IMR-90 (cell line): Measurements from ENCODE around the gene PTGDS. TPM values are rescaled to one million over a fixed set of nuclear protein-coding genes. Genes with fewer than 3 reads are reported as not detected.

Source experiments
- ATAC-seq: fragments of 200-7000 bp; cut with Tn5 transposase; 2 replicates; pipeline ENCODE4 v1.9.1; 2020; ENCODE audit warnings: low read depth, mild to moderate bottlenecking, moderate library complexity
- BruUV-seq: library from RNA; stranded (reverse); fragments of 400-500 nt; replicated peaks from 2 replicates; lab custom pipeline; 2021; lab: Mats Ljungman, UMichigan
- CTCF ChIA-PET: fragments of 300-600 bp; formaldehyde crosslinking; extraction: SDS; loops from one replicate; lab custom pipeline; 2021; ENCODE audit warnings: antibody characterized with exemption; lab: Yijun Ruan, JAX
- POLR2A ChIA-PET: fragments of 300-600 bp; sonication (Branson Sonifier 250); formaldehyde crosslinking; loops from one replicate; lab custom pipeline; 2022; ENCODE audit warnings: antibody characterized with exemption; ENCODE audit not compliant: unreplicated experiment; lab: Charles Lee
- DNase-seq: peaks from one replicate; pipeline ENCODE4 v3.0.0; 2013
- H2AFZ ChIP-seq: replicated peaks from 2 replicates; pipeline ENCODE3; 2013; ENCODE audit warnings: low read length, mild to moderate bottlenecking; ENCODE audit not compliant: poor library complexity
- H2AK5ac ChIP-seq: 2 replicates; pipeline ENCODE4 v1.6.1; 2013; ENCODE audit warnings: low read depth, low read length, inconsistent platforms
- H2AK9ac ChIP-seq: replicated peaks from 2 replicates; pipeline ENCODE3; 2013; ENCODE audit warnings: mild to moderate bottlenecking, low read depth, low read length, moderate library complexity; ENCODE audit not compliant: poor library complexity
- H2BK120ac ChIP-seq: 2 replicates; pipeline ENCODE4 v1.6.1; 2013; ENCODE audit warnings: low read depth, low read length, inconsistent platforms
- H2BK15ac ChIP-seq: 3 replicates; pipeline ENCODE4 v1.6.1; 2013; ENCODE audit warnings: low read depth, low read length, inconsistent platforms
- H2BK20ac ChIP-seq: 2 replicates; pipeline ENCODE4 v1.6.1; 2013; ENCODE audit warnings: low read depth, mild to moderate bottlenecking, inconsistent platforms, low read length, moderate library complexity
- H2BK5ac ChIP-seq: 2 replicates; pipeline ENCODE4 v1.6.1; 2013; ENCODE audit warnings: mild to moderate bottlenecking, low read depth, low read length, inconsistent platforms; ENCODE audit not compliant: poor library complexity, severe bottlenecking
- H3K14ac ChIP-seq: replicated peaks from 2 replicates; pipeline ENCODE4 v1.6.1; 2013; ENCODE audit warnings: low read depth, low read length, inconsistent platforms
- H3K18ac ChIP-seq: 2 replicates; pipeline ENCODE4 v1.6.1; 2013; ENCODE audit warnings: low read depth, low read length, control low read depth
- H3K23ac ChIP-seq: 2 replicates; pipeline ENCODE4 v1.6.1; 2013; ENCODE audit warnings: low read depth, low read length, inconsistent platforms
- H3K27ac ChIP-seq: 2 replicates; pipeline ENCODE4 v1.5.1; 2013; ENCODE audit warnings: mild to moderate bottlenecking, control low read depth, low read length; ENCODE audit not compliant: insufficient read depth
- H3K27me3 ChIP-seq: 2 replicates; pipeline ENCODE4 v1.6.1; 2013; ENCODE audit warnings: low read length; ENCODE audit not compliant: control insufficient read depth, insufficient read depth
- H3K36me3 ChIP-seq: 2 replicates; pipeline ENCODE4 v1.6.1; 2013; ENCODE audit warnings: low read length, mixed read lengths; ENCODE audit not compliant: control insufficient read depth, insufficient read depth
- H3K4ac ChIP-seq: 2 replicates; pipeline ENCODE4 v1.6.1; 2013; ENCODE audit warnings: low read depth, low read length, inconsistent platforms
- H3K4me1 ChIP-seq: 2 replicates; pipeline ENCODE4 v1.6.1; 2013; ENCODE audit warnings: low read length, mixed read lengths; ENCODE audit not compliant: control insufficient read depth, insufficient read depth
- H3K4me2 ChIP-seq: 2 replicates; pipeline ENCODE4 v1.6.1; 2013; ENCODE audit warnings: low read depth, mild to moderate bottlenecking, control low read depth, low read length, moderate library complexity
- H3K4me3 ChIP-seq: 2 replicates; pipeline ENCODE4 v1.5.1; 2013; ENCODE audit warnings: low read depth, mild to moderate bottlenecking, control low read depth, low read length, moderate library complexity; ENCODE audit not compliant: insufficient read depth
- H3K56ac ChIP-seq: 2 replicates; pipeline ENCODE4 v1.6.1; 2013; ENCODE audit warnings: low read length, inconsistent platforms; ENCODE audit not compliant: insufficient read depth; ENCODE audit errors: extremely low read depth
- H3K79me1 ChIP-seq, 2 experiments: 2 replicates each; pipeline ENCODE4 v1.6.1; 2013; ENCODE audit warnings: low read length in 2 of 2, inconsistent platforms in 1 of 2, low read depth in 1 of 2
- H3K9ac ChIP-seq: 2 replicates; pipeline ENCODE4 v1.6.1; 2013; ENCODE audit warnings: low read depth, low read length, control low read depth
- H3K9me1 ChIP-seq: 2 replicates; pipeline ENCODE4 v1.6.1; 2013; ENCODE audit warnings: low read length, inconsistent platforms; ENCODE audit not compliant: insufficient read depth
- H3K9me3 ChIP-seq: 2 replicates; pipeline ENCODE4 v1.6.1; 2013; ENCODE audit warnings: low read length; ENCODE audit not compliant: control insufficient read depth, insufficient read depth
- H4K20me1 ChIP-seq: 2 replicates; pipeline ENCODE4 v1.6.1; 2013; ENCODE audit warnings: low read length, inconsistent platforms; ENCODE audit not compliant: insufficient read depth
- H4K5ac ChIP-seq: 2 replicates; pipeline ENCODE4 v1.6.1; 2013; ENCODE audit warnings: mild to moderate bottlenecking, low read depth, low read length, control low read depth
- H4K8ac ChIP-seq, 2 experiments: 2 replicates each; pipeline ENCODE4 v1.6.1; 2013; ENCODE audit warnings: low read depth in 2 of 2, low read length in 2 of 2, control low read depth in 1 of 2, inconsistent platforms in 1 of 2
- H4K91ac ChIP-seq: 2 replicates; pipeline ENCODE4 v1.6.1; 2013; ENCODE audit warnings: low read depth, low read length, inconsistent platforms; ENCODE audit not compliant: insufficient read depth
- BHLHE40 ChIP-seq: fragments of 150-350 bp; IDR thresholded peaks from 2 replicates; pipeline ENCODE4 v1.6.1; 2016; ENCODE audit warnings: mild to moderate bottlenecking, low read depth, low read length
- CEBPB ChIP-seq: IDR thresholded peaks from 2 replicates; pipeline ENCODE4 v1.6.1; 2012; ENCODE audit warnings: low read depth, low read length, improper control_type of control experiment
- CHD1 ChIP-seq: IDR thresholded peaks from 2 replicates; pipeline ENCODE4 v1.6.1; 2012; ENCODE audit warnings: low read depth, low read length, improper control_type of control experiment
- FOS ChIP-seq: fragments of 150-350 bp; IDR thresholded peaks from 2 replicates; pipeline ENCODE4 v1.6.1; 2016; ENCODE audit warnings: low read depth, low read length
- MAFK ChIP-seq: IDR thresholded peaks from 2 replicates; pipeline ENCODE4 v1.6.1; 2012; ENCODE audit warnings: low read depth, low read length, improper control_type of control experiment
- MAZ ChIP-seq: IDR thresholded peaks from 2 replicates; pipeline ENCODE4 v1.6.1; 2012; ENCODE audit warnings: low read depth, mild to moderate bottlenecking, low read length, improper control_type of control experiment, moderate library complexity, borderline replicate concordance
- MXI1 ChIP-seq: IDR thresholded peaks from 2 replicates; pipeline ENCODE4 v1.6.1; 2012; ENCODE audit warnings: low read depth, mild to moderate bottlenecking, low read length, moderate library complexity, borderline replicate concordance
- NFE2L2 ChIP-seq: fragments of 150-350 bp; IDR thresholded peaks from 2 replicates; pipeline ENCODE4 v1.6.1; 2016; ENCODE audit warnings: low read depth, mild to moderate bottlenecking, low read length
- POLR2A ChIP-seq: IDR thresholded peaks from 2 replicates; pipeline ENCODE4 v1.6.1; 2012; ENCODE audit warnings: mild to moderate bottlenecking, low read depth, low read length
- RAD21 ChIP-seq: IDR thresholded peaks from 2 replicates; pipeline ENCODE4 v1.6.1; 2012; ENCODE audit warnings: low read length, improper control_type of control experiment
- RCOR1 ChIP-seq: IDR thresholded peaks from 2 replicates; pipeline ENCODE4 v1.6.1; 2012; ENCODE audit warnings: mild to moderate bottlenecking, low read length, improper control_type of control experiment; ENCODE audit not compliant: insufficient replicate concordance
- RFX5 ChIP-seq: IDR thresholded peaks from 2 replicates; pipeline ENCODE4 v1.8.0; 2012; ENCODE audit warnings: low read depth, mild to moderate bottlenecking, low read length, moderate library complexity
- SMC3 ChIP-seq: fragments of 150-350 bp; IDR thresholded peaks from 2 replicates; pipeline ENCODE4 v1.6.1; 2016; ENCODE audit warnings: low read depth, mild to moderate bottlenecking, antibody characterized with exemption, low read length, moderate library complexity
- USF2 ChIP-seq: fragments of 150-350 bp; IDR thresholded peaks from 2 replicates; pipeline ENCODE4 v1.6.1; 2017; ENCODE audit warnings: mild to moderate bottlenecking, antibody characterized with exemption, low read length, low read depth
- WGBS, 2 experiments: methylation state at CpG; one replicate each; pipeline versions ENCODE4 v1.1.5 to v1.1.7; 2013; ENCODE audit warnings: missing lambda C conversion rate in 2 of 2; ENCODE audit not compliant: insufficient read length in 1 of 2; ENCODE audit errors: extremely low coverage in 2 of 2; 5-methylcytosine and 5-hydroxymethylcytosine counted together
- dilution Hi-C: fragments of 300-500 bp; cut with HindIII; formaldehyde crosslinking; loops from one replicate; pipeline ENCODE4 v1.14.3; 2018; ENCODE audit warnings: low sequenced_read_pairs; ENCODE audit not compliant: unreplicated experiment
- in situ Hi-C: fragments of 300-500 bp; cut with MboI; formaldehyde crosslinking; loops from 3 replicates; pipeline ENCODE4 v1.14.3; 2019; ENCODE audit warnings: low sequenced_read_pairs, inconsistent platforms, mixed read lengths
- intact Hi-C: fragments of 100-400 bp; cut with micrococcal nuclease; formaldehyde crosslinking; loops from 2 replicates; pipeline ENCODE4 v1.10.0; 2022
- polyA plus RNA-seq, 3 experiments: library from polyadenylated mRNA; depleted of rRNA; stranded (reverse); fragments of >200 nt; gene quantifications; 2 replicates each; pipeline ENCODE4 v1.2.3, GENCODE V29; 2012; ENCODE audit warnings: low replicate concordance in 1 of 3
- total RNA-seq: library from RNA; depleted of rRNA; stranded (reverse); fragments of >200 nt; gene quantifications from 2 replicates; pipeline ENCODE4 v1.2.3, GENCODE V29; 2012
- TF ChIP-seq, protein P1 (sequence below): conservative IDR thresholded peaks from 2 replicates; pipeline ENCODE4 v1.5.1; 2012; ENCODE audit warnings: mild to moderate bottlenecking, low read depth, low read length, improper control_type of control experiment
- TF ChIP-seq, protein P2 (sequence below): fragments of 150-350 bp; IDR thresholded peaks from 2 replicates; pipeline ENCODE4 v1.6.1; 2016; ENCODE audit warnings: low read depth, mild to moderate bottlenecking, low read length, moderate library complexity, borderline replicate concordance

Gene PTGDS
- total and polyA plus RNA-seq, 2 of the 4 experiments (the other 2 are of a cell fraction): 1.2 TPM; not detected in 1

DNA sequence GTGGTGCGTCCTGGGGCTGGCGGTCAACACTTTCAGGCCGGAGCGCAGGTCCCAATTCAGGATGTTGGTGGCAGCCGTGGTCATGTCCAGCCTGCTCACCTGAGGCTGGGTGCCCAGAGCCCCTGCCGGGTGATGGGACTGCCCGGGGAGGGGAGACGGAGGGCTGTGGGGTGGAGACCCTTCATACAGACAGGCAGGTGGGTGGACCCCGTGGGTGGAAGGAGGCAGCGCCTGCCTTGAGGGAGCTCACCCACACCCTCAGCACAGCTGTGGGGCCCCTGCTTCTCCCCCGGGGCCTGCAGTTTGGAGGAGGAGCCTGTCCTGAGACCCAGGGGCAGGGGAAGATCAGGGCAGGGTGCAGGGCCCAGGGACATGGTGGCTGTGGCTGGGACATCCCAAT, 6.9 kb upstream of the PTGDS start:
- no peaks in the 10 kb centered on the region for H3K9me3 ChIP-seq
- DNase-seq (no peak), ATAC-seq (no peak)
- CTCF ChIA-PET: no interaction called here
- no peak overlapping the region for H3K14ac ChIP-seq
- H2AFZ ChIP-seq: no peak overlapping the region
- intact Hi-C loops: no loop called here
- no peaks in the 10 kb centered on the region for H3K79me1 ChIP-seq
- no peak overlapping the region for H3K18ac ChIP-seq
- H3K9ac ChIP-seq: no peak overlapping the region
- no peaks in the 10 kb centered on the region for H4K20me1 ChIP-seq
- H2BK20ac ChIP-seq: no peak overlapping the region
- no peak overlapping the region for H2AK5ac ChIP-seq
- H2AK9ac ChIP-seq: no peak overlapping the region
- no peak overlapping the region for H3K4ac ChIP-seq
- H2BK5ac ChIP-seq: no peak overlapping the region
- H2BK15ac ChIP-seq: no peak overlapping the region
- in situ Hi-C loops: no loop called here
- H3K56ac ChIP-seq: no peak overlapping the region
- no peak overlapping the region for H4K8ac ChIP-seq
- TF ChIP-seq CEBPB (no peak), SMC3 (no peak), CHD1 (no peak), RFX5 (no peak), RAD21 (no peak), POLR2A (no peak), MXI1 (no peak), FOS (no peak), MAZ (no peak), MAFK (no peak), USF2 (no peak), NFE2L2 (no peak), BHLHE40 (no peak), RCOR1 (no peak)
- TF ChIP-seq, protein P1, sequence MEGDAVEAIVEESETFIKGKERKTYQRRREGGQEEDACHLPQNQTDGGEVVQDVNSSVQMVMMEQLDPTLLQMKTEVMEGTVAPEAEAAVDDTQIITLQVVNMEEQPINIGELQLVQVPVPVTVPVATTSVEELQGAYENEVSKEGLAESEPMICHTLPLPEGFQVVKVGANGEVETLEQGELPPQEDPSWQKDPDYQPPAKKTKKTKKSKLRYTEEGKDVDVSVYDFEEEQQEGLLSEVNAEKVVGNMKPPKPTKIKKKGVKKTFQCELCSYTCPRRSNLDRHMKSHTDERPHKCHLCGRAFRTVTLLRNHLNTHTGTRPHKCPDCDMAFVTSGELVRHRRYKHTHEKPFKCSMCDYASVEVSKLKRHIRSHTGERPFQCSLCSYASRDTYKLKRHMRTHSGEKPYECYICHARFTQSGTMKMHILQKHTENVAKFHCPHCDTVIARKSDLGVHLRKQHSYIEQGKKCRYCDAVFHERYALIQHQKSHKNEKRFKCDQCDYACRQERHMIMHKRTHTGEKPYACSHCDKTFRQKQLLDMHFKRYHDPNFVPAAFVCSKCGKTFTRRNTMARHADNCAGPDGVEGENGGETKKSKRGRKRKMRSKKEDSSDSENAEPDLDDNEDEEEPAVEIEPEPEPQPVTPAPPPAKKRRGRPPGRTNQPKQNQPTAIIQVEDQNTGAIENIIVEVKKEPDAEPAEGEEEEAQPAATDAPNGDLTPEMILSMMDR: no peak
- TF ChIP-seq, protein P2, sequence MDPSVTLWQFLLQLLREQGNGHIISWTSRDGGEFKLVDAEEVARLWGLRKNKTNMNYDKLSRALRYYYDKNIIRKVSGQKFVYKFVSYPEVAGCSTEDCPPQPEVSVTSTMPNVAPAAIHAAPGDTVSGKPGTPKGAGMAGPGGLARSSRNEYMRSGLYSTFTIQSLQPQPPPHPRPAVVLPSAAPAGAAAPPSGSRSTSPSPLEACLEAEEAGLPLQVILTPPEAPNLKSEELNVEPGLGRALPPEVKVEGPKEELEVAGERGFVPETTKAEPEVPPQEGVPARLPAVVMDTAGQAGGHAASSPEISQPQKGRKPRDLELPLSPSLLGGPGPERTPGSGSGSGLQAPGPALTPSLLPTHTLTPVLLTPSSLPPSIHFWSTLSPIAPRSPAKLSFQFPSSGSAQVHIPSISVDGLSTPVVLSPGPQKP: no peak
- POLR2A ChIA-PET: no interaction called here
- no peak overlapping the region for H2BK120ac ChIP-seq
- no peak overlapping the region for H3K23ac ChIP-seq
- no peaks in the 10 kb centered on the region for H3K9me1 ChIP-seq
- H3K27me3 ChIP-seq: peaks cover 19% of the 10 kb centered on the region
- WGBS, 2 experiments: no CpG with 5 or more reads among the region's 11 CpGs
- dilution Hi-C loops: no loop called here
- H3K4me2 ChIP-seq: no peak overlapping the region
- no peak overlapping the region for H4K5ac ChIP-seq
- no peak overlapping the region for H4K91ac ChIP-seq
- H3K4me1 ChIP-seq: no peaks in the 10 kb centered on the region
- H3K36me3 ChIP-seq: no peaks in the 10 kb centered on the region
- no peak overlapping the region for H3K27ac ChIP-seq
- H3K4me3 ChIP-seq: no peak overlapping the region
- no TSS peak for BruUV-seq
